GM23248 (cell line): ENCODE results near the gene TAF4. TPM values are rescaled to one million over a fixed set of nuclear protein-coding genes. Genes with fewer than 3 reads are reported as not detected.

Experiments used
- DNase-seq: peaks from one replicate; pipeline ENCODE4 v3.0.0-alpha.2; 2015
- H2AFZ ChIP-seq: fragments of 200-600 bp; sonication (generic); 2 replicates; pipeline ENCODE4 v1.6.1; 2016; ENCODE audit warnings: antibody characterized with exemption
- H3F3A ChIP-seq: fragments of 200-600 bp; sonication (generic); 2 replicates; pipeline ENCODE4 v1.6.1; 2016; ENCODE audit warnings: mild to moderate bottlenecking, antibody characterized with exemption, mixed run types; ENCODE audit not compliant: insufficient read depth
- H3K27ac ChIP-seq: fragments of 200-600 bp; sonication (generic); 2 replicates; pipeline ENCODE4 v1.5.1; 2016; ENCODE audit warnings: mild to moderate bottlenecking
- H3K27me3 ChIP-seq: fragments of 200-600 bp; sonication (generic); replicated peaks from 2 replicates; pipeline ENCODE4 v1.6.1; 2016; ENCODE audit warnings: mild to moderate bottlenecking; ENCODE audit not compliant: insufficient read depth
- H3K36me3 ChIP-seq: fragments of 200-600 bp; sonication (generic); 2 replicates; pipeline ENCODE4 v1.6.1; 2016; ENCODE audit warnings: low read depth, mild to moderate bottlenecking
- H3K4me1 ChIP-seq: fragments of 200-600 bp; sonication (generic); 2 replicates; pipeline ENCODE4 v1.6.1; 2016; ENCODE audit warnings: mild to moderate bottlenecking; ENCODE audit not compliant: insufficient read depth
- H3K4me2 ChIP-seq: fragments of 200-600 bp; sonication (generic); one replicate; pipeline ENCODE4 v1.6.1; 2016; ENCODE audit warnings: mild to moderate bottlenecking; ENCODE audit not compliant: unreplicated experiment
- H3K4me3 ChIP-seq: fragments of 200-600 bp; sonication (generic); 2 replicates; pipeline ENCODE4 v1.5.1; 2016; ENCODE audit warnings: mild to moderate bottlenecking
- H3K79me2 ChIP-seq: fragments of 200-600 bp; sonication (generic); 2 replicates; pipeline ENCODE4 v1.6.1; 2016; ENCODE audit warnings: mild to moderate bottlenecking; ENCODE audit not compliant: insufficient read depth
- H3K9ac ChIP-seq: fragments of 200-600 bp; sonication (generic); 2 replicates; pipeline ENCODE4 v1.6.1; 2016; ENCODE audit warnings: mild to moderate bottlenecking
- H3K9me2 ChIP-seq: fragments of 200-600 bp; sonication (generic); 2 replicates; pipeline ENCODE4 v1.6.1; 2016; ENCODE audit warnings: mixed run types, mild to moderate bottlenecking, moderate library complexity; ENCODE audit not compliant: insufficient read depth
- H3K9me3 ChIP-seq: fragments of 200-600 bp; sonication (generic); one replicate; pipeline ENCODE4 v1.6.1; 2017; ENCODE audit warnings: low read depth
- H4K20me1 ChIP-seq: fragments of 200-600 bp; sonication (generic); 2 replicates; pipeline ENCODE4 v1.6.0; 2016; ENCODE audit not compliant: insufficient read depth
- EZH2 ChIP-seq: fragments of 200-600 bp; sonication (generic); IDR thresholded peaks from 2 replicates; pipeline ENCODE4 v1.6.1; 2018; ENCODE audit warnings: antibody characterized with exemption, mild to moderate bottlenecking; ENCODE audit not compliant: insufficient read depth, poor library complexity, severe bottlenecking
- EZH2phosphoT487 ChIP-seq: fragments of 200-600 bp; sonication (generic); IDR thresholded peaks from 2 replicates; pipeline ENCODE4 v1.6.1; 2018; ENCODE audit warnings: antibody characterized with exemption, moderate library complexity, mild to moderate bottlenecking, low read depth; ENCODE audit not compliant: insufficient read depth
- WGBS, 2 experiments: methylation state at CpG; one replicate each; pipeline ENCODE4 v1.1.6; 2015 to 2017; ENCODE audit warnings: low lambda C conversion rate in 2 of 2, low coverage in 1 of 2; ENCODE audit errors: missing lambda C conversion rate in 2 of 2; 5-methylcytosine and 5-hydroxymethylcytosine counted together
- in situ Hi-C: fragments of 300-500 bp; cut with MboI; formaldehyde crosslinking; loops from 2 replicates; pipeline ENCODE4 v1.15.0; 2020
- polyA plus RNA-seq: library from polyadenylated mRNA; unstranded; fragments of >200 nt; fragmentation: Nextera tagmentation; extraction: Ambion mirVana; gene quantifications from 2 replicates; pipeline ENCODE4 v1.2.1, GENCODE V29; 2016
- total RNA-seq: library from RNA; depleted of rRNA; stranded (reverse); fragments of >200 nt; shearing (Covaris generic); gene quantifications from 2 replicates; pipeline ENCODE4 v1.2.3, GENCODE V29; 2014

The TAF4 gene
- total and polyA plus RNA-seq, 2 experiments from 2014 or later: 1.4 to 2.9 TPM

GRCh38 chr20:62046431-62046830 is 19.2 kb downstream of the TAF4 start:
- H3F3A ChIP-seq: no peaks in the 10 kb centered on the region
- no peak for TF ChIP-seq EZH2
- TF ChIP-seq EZH2phosphoT487: no peak
- DNase-seq: no peak
- no peak overlapping the region for H3K27ac ChIP-seq
- peaks cover 87% of the 10 kb centered on the region for H3K79me2 ChIP-seq
- H3K36me3 ChIP-seq: no peaks in the 10 kb centered on the region
- H2AFZ ChIP-seq: no peak overlapping the region
- H3K27me3 ChIP-seq: no peaks in the 10 kb centered on the region
- H3K4me1 ChIP-seq: no peaks in the 10 kb centered on the region
- 96 to 97% methylated on average over 15 of the region's 15 CpGs for WGBS, 2 experiments
- H3K9me2 ChIP-seq: no peaks in the 10 kb centered on the region
- H3K9me3 ChIP-seq: no peaks in the 10 kb centered on the region
- no peaks in the 10 kb centered on the region for H4K20me1 ChIP-seq
- in situ Hi-C loops: no loop called here
- H3K9ac ChIP-seq: no peak overlapping the region
- no peak overlapping the region for H3K4me2 ChIP-seq
- no peak overlapping the region for H3K4me3 ChIP-seq

DNA sequence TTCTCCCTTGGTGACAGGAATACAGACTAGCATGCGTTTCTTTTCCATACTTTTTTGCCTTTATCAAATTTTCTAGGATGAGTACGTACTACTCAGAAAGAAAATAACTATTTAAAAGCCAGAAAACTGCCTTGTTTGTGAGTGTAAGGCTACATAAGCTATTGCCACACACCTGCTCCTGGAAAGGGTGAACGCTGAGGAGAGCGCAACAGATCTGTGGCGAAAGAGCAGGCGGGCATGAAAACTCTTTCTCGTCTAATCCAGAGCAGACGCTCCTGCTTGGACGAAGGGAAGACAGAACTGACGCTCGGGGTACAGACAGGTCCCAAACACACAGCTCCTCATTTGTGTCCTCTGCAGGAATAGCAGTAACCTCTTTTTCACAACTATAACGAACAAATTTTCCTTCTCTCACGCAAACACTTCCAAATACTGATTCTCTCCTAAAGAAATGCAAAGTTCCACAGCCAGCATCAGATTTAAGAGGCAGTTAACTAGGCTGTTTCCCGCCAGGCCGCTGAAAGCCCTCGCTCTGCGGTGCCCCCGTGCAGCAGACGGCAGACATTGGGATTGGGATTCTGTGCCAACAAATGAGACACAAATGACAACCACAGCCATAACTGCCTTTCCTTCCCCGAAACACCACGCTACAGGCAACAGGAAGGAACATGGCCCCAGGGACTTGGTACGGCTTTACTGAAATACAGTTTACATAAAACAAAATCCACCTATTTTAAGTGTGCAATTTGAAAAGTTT is 20.0 kb downstream of the TAF4 start:
- TF ChIP-seq EZH2phosphoT487 (no peak), EZH2 (no peak)
- Histone ChIP-seq H3F3A (no peaks in the 10 kb centered on the region), H3K9ac (no peak overlapping the region), H3K4me3 (no peak overlapping the region), H3K27me3 (no peaks in the 10 kb centered on the region), H3K36me3 (no peaks in the 10 kb centered on the region), H3K9me3 (no peaks in the 10 kb centered on the region), H3K4me1 (no peaks in the 10 kb centered on the region), H4K20me1 (no peaks in the 10 kb centered on the region), H2AFZ (no peak overlapping the region), H3K79me2 (peaks cover 87% of the 10 kb centered on the region), H3K4me2 (no peak overlapping the region), H3K27ac (no peak overlapping the region), H3K9me2 (no peaks in the 10 kb centered on the region)
- WGBS, 2 experiments: 78 to 80% methylated on average over 22 of the region's 22 CpGs
- in situ Hi-C loops: no loop called here
- no peak for DNase-seq

- H3K4me2 ChIP-seq: no peak overlapping the region
- no peak overlapping the region for H2AFZ ChIP-seq
- no peaks in the 10 kb centered on the region for H3K4me1 ChIP-seq
- H4K20me1 ChIP-seq: no peaks in the 10 kb centered on the region
- no peak overlapping the region for H3K9ac ChIP-seq
- no peak overlapping the region for H3K4me3 ChIP-seq
- H3K27ac ChIP-seq: no peak overlapping the region
- H3F3A ChIP-seq: no peaks in the 10 kb centered on the region
- 93% methylated on average over 20 of the region's 20 CpGs for WGBS, 2 experiments
- no peak for DNase-seq
- TF ChIP-seq EZH2 (no peak), EZH2phosphoT487 (no peak)
- in situ Hi-C loops: no loop called here
- no peaks in the 10 kb centered on the region for H3K36me3 ChIP-seq
- H3K9me2 ChIP-seq: no peaks in the 10 kb centered on the region
- H3K27me3 ChIP-seq: no peaks in the 10 kb centered on the region
- no peaks in the 10 kb centered on the region for H3K9me3 ChIP-seq
- H3K79me2 ChIP-seq: peaks cover 87% of the 10 kb centered on the region
These were observed 20.6 kb downstream of the TAF4 start for GRCh38 chr20:62045118-62045517.

- H4K20me1 ChIP-seq: no peaks in the 10 kb centered on the region
- WGBS, 2 experiments: 64 to 77% methylated on average over 5 to 6 of the region's 6 CpGs
- H3K79me2 ChIP-seq: peaks cover 87% of the 10 kb centered on the region
These were observed 21.1 kb downstream of the TAF4 start for GRCh38 chr20:62044631-62045030.

More at GRCh38 chr20:62044631-62045030, 21.1 kb downstream of the TAF4 start:
- H3K27ac ChIP-seq: no peak overlapping the region
- H3K36me3 ChIP-seq: no peaks in the 10 kb centered on the region
- in situ Hi-C loops: no loop called here
- TF ChIP-seq EZH2: no peak
- TF ChIP-seq EZH2phosphoT487: no peak
- no peak overlapping the region for H2AFZ ChIP-seq
- no peaks in the 10 kb centered on the region for H3F3A ChIP-seq
- H3K27me3 ChIP-seq: no peaks in the 10 kb centered on the region
- no peaks in the 10 kb centered on the region for H3K9me3 ChIP-seq
- no peak for DNase-seq
- no peaks in the 10 kb centered on the region for H3K4me1 ChIP-seq
- no peak overlapping the region for H3K9ac ChIP-seq
- H3K9me2 ChIP-seq: no peaks in the 10 kb centered on the region
- no peak overlapping the region for H3K4me3 ChIP-seq
- no peak overlapping the region for H3K4me2 ChIP-seq
